ENCODE results near the gene FAM222A. TPM values are rescaled to one million over a fixed set of nuclear protein-coding genes. Genes with fewer than 3 reads are reported as not detected.

The FAM222A gene
- total RNA-seq, 6 experiments from 2014 or later = 0.34 to 4.3 (median 1.2) TPM

DNA sequence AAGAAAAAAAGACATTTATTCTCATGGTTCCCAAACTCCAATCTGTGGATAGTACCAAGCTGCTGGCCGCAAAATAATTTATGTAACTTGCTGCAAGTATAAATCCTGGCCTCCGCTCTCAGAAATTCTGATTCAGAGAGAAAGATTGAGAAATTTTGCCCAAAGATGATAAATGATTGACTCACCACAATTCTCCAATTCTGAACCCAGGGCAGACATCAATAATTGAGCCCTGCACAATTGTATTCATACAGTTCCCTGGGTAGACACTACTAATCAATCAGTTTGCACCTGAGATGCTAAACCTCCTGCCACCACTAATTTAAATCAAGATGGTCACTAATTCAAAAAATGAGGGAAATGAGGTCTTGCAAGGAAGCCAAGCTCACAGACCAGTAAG, 81.4 kb downstream of the FAM222A start:
- TF ChIP-seq CTCF (IDR thresholded peaks at IDR 0.05) = no peak
- TF ChIP-seq POLR2A (IDR thresholded peaks at IDR 0.05) = no peak
- intact Hi-C loops (cut with DNase I) = no loop called here
- Histone ChIP-seq H3K36me3 (no peaks in the 10 kb centered on the region), H3K4me3 (no peak overlapping the region), H3K27me3 (no peaks in the 10 kb centered on the region), H3K4me1 (no peaks in the 10 kb centered on the region), H3K9me3 (no peaks in the 10 kb centered on the region), H3K27ac (no peak overlapping the region)
- ATAC-seq (no peak), DNase-seq (no peak)
- WGBS (ENCODE audit: insufficient coverage, low coverage, low lambda C conversion rate, missing lambda C conversion rate) = 100% methylated on average over 2 of the region's 2 CpGs

DNA sequence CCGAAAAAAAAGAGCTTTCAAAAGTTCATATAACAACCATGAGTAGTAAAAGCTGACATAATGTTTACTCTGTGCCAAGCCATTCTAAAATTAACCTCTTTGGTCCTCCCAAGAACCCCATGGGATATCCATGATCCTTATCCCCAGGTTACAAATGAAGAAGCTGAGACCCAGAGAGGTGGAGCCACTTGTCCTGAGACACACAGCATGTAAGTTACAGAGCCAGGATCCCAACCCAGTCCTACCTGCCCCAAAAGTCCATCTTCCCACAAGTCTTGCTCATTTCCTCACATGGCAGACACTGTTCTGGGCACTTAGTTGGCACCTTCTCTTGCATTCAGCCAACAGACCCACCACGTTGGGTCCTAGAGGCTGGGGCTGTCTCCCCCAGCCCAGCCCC, 82.4 kb downstream of the FAM222A start:
- Histone ChIP-seq H3K27me3 (no peaks in the 10 kb centered on the region), H3K36me3 (peaks cover 0 to 4% (median 2%) of the 10 kb centered on the region in 4 donors), H3K27ac (no peak overlapping the region), H3K4me1 (no peaks in the 10 kb centered on the region), H3K9me3 (no peaks in the 10 kb centered on the region), H3K4me3 (no peak overlapping the region)
- no peak for ATAC-seq
- 83% methylated on average over 2 of the region's 2 CpGs for WGBS (ENCODE audit: insufficient coverage, low coverage, low lambda C conversion rate, missing lambda C conversion rate)
- no peak for DNase-seq
- intact Hi-C loops (cut with DNase I) = no loop called here
- TF ChIP-seq POLR2A (IDR thresholded peaks at IDR 0.05) (no peak), CTCF (IDR thresholded peaks at IDR 0.05) (no peak)

DNA sequence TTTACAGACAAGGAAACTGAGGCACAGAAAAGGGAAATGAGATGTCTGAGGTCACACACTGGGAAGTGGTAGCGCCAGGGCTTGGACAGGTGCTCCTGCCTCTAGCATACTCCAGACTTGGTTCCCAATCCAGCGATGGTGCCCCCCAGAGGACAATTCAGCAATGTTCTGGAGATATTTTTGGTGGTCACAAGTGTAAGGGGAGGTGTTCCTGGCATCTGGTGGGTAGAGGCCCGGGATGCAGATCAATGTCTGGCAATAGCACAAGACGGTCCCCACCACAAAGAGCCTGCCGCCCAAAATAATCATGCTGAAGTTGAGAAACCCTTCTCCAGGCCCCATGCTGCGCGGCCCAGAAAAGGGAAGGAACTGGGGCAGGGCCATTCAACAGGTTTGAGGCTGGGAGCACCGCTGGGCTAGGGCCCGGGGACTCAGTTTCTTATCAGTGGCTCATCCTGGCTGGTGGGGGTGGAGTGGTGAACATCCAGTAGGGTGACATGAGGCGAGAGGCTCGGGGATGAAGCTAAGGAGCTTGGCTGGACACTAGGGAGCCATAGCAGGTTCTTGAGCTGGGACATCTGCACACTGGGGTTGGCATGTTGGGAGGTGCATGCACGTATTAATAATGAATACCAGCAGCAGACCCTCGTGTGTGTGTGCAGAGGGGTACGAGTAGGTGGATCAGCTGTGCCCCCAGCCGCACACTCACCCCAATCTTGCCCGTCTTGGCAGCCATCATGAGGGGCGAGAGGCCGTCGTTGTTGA, 84.5 kb downstream of the FAM222A start:
- TF ChIP-seq CTCF (IDR thresholded peaks at IDR 0.05) (peak in 2 of 4 donors; percentile 5 to 7), POLR2A (IDR thresholded peaks at IDR 0.05) (no peak)
- DNase-seq = no peak
- no peak overlapping the region for H3K4me3 ChIP-seq
- intact Hi-C loops (cut with DNase I) = no loop called here
- no peak for ATAC-seq
- no peaks in the 10 kb centered on the region for H3K27me3 ChIP-seq
- H3K27ac ChIP-seq = no peak overlapping the region
- no peaks in the 10 kb centered on the region for H3K4me1 ChIP-seq
- WGBS (ENCODE audit: insufficient coverage, low coverage, low lambda C conversion rate, missing lambda C conversion rate) = 55% methylated on average over 6 of the region's 19 CpGs
- no peaks in the 10 kb centered on the region for H3K9me3 ChIP-seq
- peaks cover 0 to 6% (median 3%) of the 10 kb centered on the region in 4 donors for H3K36me3 ChIP-seq

- Histone ChIP-seq H3K36me3 (peaks cover 0 to 6% (median 3%) of the 10 kb centered on the region in 4 donors), H3K27me3 (no peaks in the 10 kb centered on the region), H3K4me3 (no peak overlapping the region), H3K9me3 (no peaks in the 10 kb centered on the region), H3K4me1 (no peaks in the 10 kb centered on the region), H3K27ac (no peak overlapping the region)
- ATAC-seq = peak in 1 of 4 donors; percentile 9
- intact Hi-C loops (cut with DNase I) = no loop called here
- 40% methylated on average over 1 of the region's 20 CpGs for WGBS (ENCODE audit: insufficient coverage, low coverage, low lambda C conversion rate, missing lambda C conversion rate)
- TF ChIP-seq POLR2A (IDR thresholded peaks at IDR 0.05) (no peak), CTCF (IDR thresholded peaks at IDR 0.05) (no peak)
- DNase-seq = no peak
Observed at GRCh38 chr12:109798691-109799090, 85.1 kb downstream of the FAM222A start.

Measured in right lobe of liver (tissue), 6 donors.